HepG2 (cell line): ENCODE results near the gene DLEC1. TPM values are rescaled to one million over a fixed set of nuclear protein-coding genes. Genes with fewer than 3 reads are reported as not detected.

Source experiments
- ATAC-seq: fragments of 200-7000 bp; cut with Tn5 transposase; 3 replicates; pipeline ENCODE4 v1.9.1; 2020; ENCODE audit warnings: mild to moderate bottlenecking, moderate library complexity
- Bru-seq: library from RNA; stranded (reverse); fragments of 400-500 nt; gene quantifications from one replicate; lab custom pipeline; 2021; lab: Mats Ljungman, UMichigan
- BruChase-seq, 2 experiments: library from RNA; stranded (reverse); fragments of 400-500 nt; gene quantifications; one replicate each; lab custom pipeline; 2021; lab: Mats Ljungman, UMichigan
- BruUV-seq: library from RNA; stranded (reverse); fragments of 400-500 nt; replicated peaks from 2 replicates; lab custom pipeline; 2021; lab: Mats Ljungman, UMichigan
- CTCF ChIA-PET: fragments of 300-600 bp; formaldehyde crosslinking; extraction: SDS; loops from one replicate; lab custom pipeline; 2021; ENCODE audit warnings: low total read pairs, inconsistent platforms, low intra/inter-chr PET ratio; lab: Yijun Ruan, JAX
- POLR2A ChIA-PET: fragments of 350-600 bp; sonication (Branson Sonifier 250); formaldehyde crosslinking; loops from one replicate; lab custom pipeline; 2020; ENCODE audit warnings: antibody characterized with exemption, inconsistent platforms; lab: Yijun Ruan, JAX
- DNase-seq: peaks from one replicate; pipeline ENCODE4 v3.0.0-alpha.2; 2015; ENCODE audit warnings: low spot score
- FAIRE-seq: peaks from 3 replicates; lab custom pipeline; 2011; peaks lifted over from hg19 to GRCh38; lab: Jason Lieb, UNC
- H2AFZ ChIP-seq: one replicate; pipeline ENCODE4 v1.6.1; 2011; ENCODE audit warnings: low read length, inconsistent platforms
- H3K27ac ChIP-seq: fragments of 300-600 bp; 3 replicates; pipeline ENCODE4 v1.8.0; 2011; ENCODE audit warnings: mixed run types, mild to moderate bottlenecking, mixed read lengths, low read length, inconsistent platforms; ENCODE audit not compliant: insufficient read depth; ENCODE audit errors: extremely low read length
- H3K27me3 ChIP-seq, 2 experiments: fragments of 200-600 bp in 1 of 2; 2 replicates in 1 of 2; 3 replicates in 1 of 2; pipeline versions ENCODE4 v1.6.0 to v1.8.0; 2011; ENCODE audit warnings: low read length in 2 of 2, mild to moderate bottlenecking in 2 of 2, moderate library complexity in 2 of 2, inconsistent platforms in 1 of 2; ENCODE audit not compliant: insufficient read depth in 2 of 2, control insufficient read depth in 1 of 2
- H3K36me3 ChIP-seq, 2 experiments: fragments of 200-600 bp in 1 of 2; replicated peaks in 1 of 2; 2 replicates in 1 of 2; 3 replicates in 1 of 2; pipeline versions ENCODE4 v1.5.1 to v1.8.0; 2011; ENCODE audit warnings: low read length in 2 of 2, inconsistent platforms in 1 of 2; ENCODE audit not compliant: insufficient read depth in 2 of 2, control insufficient read depth in 1 of 2
- H3K4me1 ChIP-seq: 2 replicates; pipeline ENCODE4 v1.5.1; 2012; ENCODE audit warnings: low read length, inconsistent platforms; ENCODE audit not compliant: insufficient read depth
- H3K4me2 ChIP-seq: 2 replicates; pipeline ENCODE4 v1.6.0; 2011; ENCODE audit warnings: low read depth, low read length, inconsistent platforms
- H3K4me3 ChIP-seq, 3 experiments: fragments of 200-600 bp in 1 of 3; sonication (generic), shearing (Covaris generic) in 1 of 3; replicated peaks in 1 of 3; 2 replicates each; pipeline ENCODE4 v1.5.1; 2011 to 2016; ENCODE audit warnings: low read length in 3 of 3, inconsistent platforms in 2 of 3, low read depth in 2 of 3, mild to moderate bottlenecking in 2 of 3, control low read depth in 1 of 3, mixed read lengths in 1 of 3; ENCODE audit not compliant: insufficient read depth in 1 of 3
- H3K79me2 ChIP-seq: one replicate; pipeline ENCODE4 v1.6.1; 2011; ENCODE audit warnings: low read length, inconsistent platforms; ENCODE audit not compliant: insufficient read depth
- H3K9ac ChIP-seq: 2 replicates; pipeline ENCODE4 v1.6.0; 2011; ENCODE audit warnings: mild to moderate bottlenecking, low read depth, low read length, inconsistent platforms; ENCODE audit not compliant: insufficient read depth
- H3K9me3 ChIP-seq: 2 replicates; pipeline ENCODE4 v1.5.1; 2012; ENCODE audit warnings: mild to moderate bottlenecking, low read length
- H4K20me1 ChIP-seq: 2 replicates; pipeline ENCODE4 v1.6.0; 2011; ENCODE audit warnings: inconsistent platforms, mild to moderate bottlenecking, low read length, moderate library complexity; ENCODE audit not compliant: insufficient read depth
- RBFOX2 ChIP-seq: fragments of 200-400 bp; formaldehyde crosslinking; IDR thresholded peaks from 2 replicates; pipeline ENCODE4 v1.6.1; 2017; ENCODE audit warnings: low read depth, mild to moderate bottlenecking, low read length
- ZNF672 ChIP-seq: sonication (generic); formaldehyde crosslinking; IDR thresholded peaks from 2 replicates; pipeline ENCODE4 v1.8.1; 2022; ENCODE audit warnings: missing genetic modification reagents
- ZNF792 ChIP-seq: IDR thresholded peaks from 2 replicates; pipeline ENCODE4 v1.6.1; 2016
- WGBS: methylation state at CpG from one replicate; pipeline ENCODE4 v1.1.6; 2017; ENCODE audit warnings: low lambda C conversion rate; 5-methylcytosine and 5-hydroxymethylcytosine counted together
- in situ Hi-C: cut with HindIII; loops from 2 replicates; pipeline ENCODE4 v1.10.0; 2017; ENCODE audit warnings: low pct_unique_long_range_greater_than_20kb; ENCODE audit not compliant: extremely low pct_ligation_motif_present
- intact Hi-C: fragments of 100-400 bp; cut with micrococcal nuclease; formaldehyde crosslinking; loops from one replicate; pipeline ENCODE4 v1.10.0; 2022; ENCODE audit not compliant: unreplicated experiment
- long read RNA-seq, 2 experiments: library from RNA in 1 of 2; library from polyadenylated mRNA in 1 of 2; stranded (forward) in 1 of 2; unstranded in 1 of 2; transcript quantifications; one replicate each; pipeline ENCODE4 v2.0.0, GENCODE V29; 2019 to 2022
- polyA minus RNA-seq, 3 experiments: library from RNA; depleted of rRNA, polyadenylated mRNA; stranded (reverse); fragments of >200 nt; gene quantifications; 2 replicates each; pipeline ENCODE4 v1.2.3, GENCODE V29; 2011; ENCODE audit warnings: low replicate concordance in 1 of 3
- polyA plus RNA-seq, 8 experiments: library from polyadenylated mRNA; depleted of rRNA in 3 of 8; stranded (reverse) in 7 of 8; unstranded in 1 of 8; fragments of >200 nt; fragmentation: Illumina TruSeq in 4 of 8; extraction: Trizol in 4 of 8; gene quantifications; 2 replicates each; pipeline versions ENCODE4 v1.2.1 to v1.2.3, GENCODE V29; 2011 to 2016; ENCODE audit warnings: low read depth in 4 of 8, missing spikeins in 1 of 8, mixed read lengths in 1 of 8; ENCODE audit not compliant: insufficient read depth in 1 of 8
- total RNA-seq, 5 experiments: library from RNA; depleted of rRNA; stranded (reverse); fragments of >200 nt; fragmentation: Illumina TruSeq; extraction: Trizol; gene quantifications; 2 replicates each; pipeline ENCODE4 v1.2.3, GENCODE V29; 2016; ENCODE audit warnings: low read depth in 1 of 5
- TF ChIP-seq, protein P1 (sequence below): sonication (generic); formaldehyde crosslinking; IDR thresholded peaks from 2 replicates; pipeline ENCODE4 v1.4.0; 2020; ENCODE audit warnings: missing genetic modification reagents, borderline replicate concordance

Gene DLEC1, protein sequence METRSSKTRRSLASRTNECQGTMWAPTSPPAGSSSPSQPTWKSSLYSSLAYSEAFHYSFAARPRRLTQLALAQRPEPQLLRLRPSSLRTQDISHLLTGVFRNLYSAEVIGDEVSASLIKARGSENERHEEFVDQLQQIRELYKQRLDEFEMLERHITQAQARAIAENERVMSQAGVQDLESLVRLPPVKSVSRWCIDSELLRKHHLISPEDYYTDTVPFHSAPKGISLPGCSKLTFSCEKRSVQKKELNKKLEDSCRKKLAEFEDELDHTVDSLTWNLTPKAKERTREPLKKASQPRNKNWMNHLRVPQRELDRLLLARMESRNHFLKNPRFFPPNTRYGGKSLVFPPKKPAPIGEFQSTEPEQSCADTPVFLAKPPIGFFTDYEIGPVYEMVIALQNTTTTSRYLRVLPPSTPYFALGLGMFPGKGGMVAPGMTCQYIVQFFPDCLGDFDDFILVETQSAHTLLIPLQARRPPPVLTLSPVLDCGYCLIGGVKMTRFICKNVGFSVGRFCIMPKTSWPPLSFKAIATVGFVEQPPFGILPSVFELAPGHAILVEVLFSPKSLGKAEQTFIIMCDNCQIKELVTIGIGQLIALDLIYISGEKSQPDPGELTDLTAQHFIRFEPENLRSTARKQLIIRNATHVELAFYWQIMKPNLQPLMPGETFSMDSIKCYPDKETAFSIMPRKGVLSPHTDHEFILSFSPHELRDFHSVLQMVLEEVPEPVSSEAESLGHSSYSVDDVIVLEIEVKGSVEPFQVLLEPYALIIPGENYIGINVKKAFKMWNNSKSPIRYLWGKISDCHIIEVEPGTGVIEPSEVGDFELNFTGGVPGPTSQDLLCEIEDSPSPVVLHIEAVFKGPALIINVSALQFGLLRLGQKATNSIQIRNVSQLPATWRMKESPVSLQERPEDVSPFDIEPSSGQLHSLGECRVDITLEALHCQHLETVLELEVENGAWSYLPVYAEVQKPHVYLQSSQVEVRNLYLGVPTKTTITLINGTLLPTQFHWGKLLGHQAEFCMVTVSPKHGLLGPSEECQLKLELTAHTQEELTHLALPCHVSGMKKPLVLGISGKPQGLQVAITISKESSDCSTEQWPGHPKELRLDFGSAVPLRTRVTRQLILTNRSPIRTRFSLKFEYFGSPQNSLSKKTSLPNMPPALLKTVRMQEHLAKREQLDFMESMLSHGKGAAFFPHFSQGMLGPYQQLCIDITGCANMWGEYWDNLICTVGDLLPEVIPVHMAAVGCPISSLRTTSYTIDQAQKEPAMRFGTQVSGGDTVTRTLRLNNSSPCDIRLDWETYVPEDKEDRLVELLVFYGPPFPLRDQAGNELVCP (N-terminal part only)
- not detected in 2 replicates for total RNA-seq (2016; rRNA removed; fragmentation: Illumina TruSeq; extraction: Trizol)
- not detected in 2 replicates for total RNA-seq (2016; cell fraction: cytosol; rRNA removed; fragmentation: Illumina TruSeq; extraction: Trizol; ENCODE audit: low read depth)
- not detected in 2 replicates for total RNA-seq (2016; cell fraction: insoluble cytoplasmic fraction; rRNA removed; fragmentation: Illumina TruSeq; extraction: Trizol)
- total RNA-seq (2016; cell fraction: membrane; rRNA removed; fragmentation: Illumina TruSeq; extraction: Trizol) = not detected in 2 replicates
- total RNA-seq (2016; cell fraction: nucleus; rRNA removed; fragmentation: Illumina TruSeq; extraction: Trizol) = not detected in 2 replicates
- polyA plus RNA-seq (2011; rRNA removed) = 0.09 and 0.13 TPM in 2 replicates
- 0.01 TPM in 1 of 2 replicates, not detected in the other for polyA plus RNA-seq (2011; cell fraction: cytosol; rRNA removed)
- polyA plus RNA-seq (2011; cell fraction: nucleus; rRNA removed) = 0.56 and 0.99 TPM in 2 replicates
- 0.47 and 0.54 TPM in 2 replicates for polyA plus RNA-seq (2012)
- not detected in 2 replicates for polyA plus RNA-seq (2016; cell fraction: cytosol; fragmentation: Illumina TruSeq; extraction: Trizol; ENCODE audit: low read depth)
- polyA plus RNA-seq (2016; cell fraction: insoluble cytoplasmic fraction; fragmentation: Illumina TruSeq; extraction: Trizol; ENCODE audit: low read depth) = not detected in 2 replicates
- polyA plus RNA-seq (2016; cell fraction: membrane; fragmentation: Illumina TruSeq; extraction: Trizol; ENCODE audit: low read depth) = not detected in 2 replicates
- not detected in 2 replicates for polyA plus RNA-seq (2016; cell fraction: nucleus; fragmentation: Illumina TruSeq; extraction: Trizol; ENCODE audit: insufficient read depth, low read depth)
- polyA minus RNA-seq (2011; rRNA and poly(A)+ RNA removed; ENCODE audit: low replicate concordance) = 0.40 TPM in 1 of 2 replicates, not detected in the other
- not detected in 2 replicates for polyA minus RNA-seq (2011; cell fraction: cytosol; rRNA and poly(A)+ RNA removed)
- 0.77 and 0.99 TPM in 2 replicates for polyA minus RNA-seq (2011; cell fraction: nucleus; rRNA and poly(A)+ RNA removed)
- Bru-seq, nascent RNA = percentile 11 among the genes with signal in this experiment
- BruChase-seq, experiment 1, labeled RNA remaining after a 6-hour chase = percentile 11 among the genes with signal in this experiment
- BruChase-seq, experiment 2, labeled RNA remaining after a 2-hour chase = percentile 11 among the genes with signal in this experiment
- long read RNA-seq, experiment 1 = 0 reads
- long read RNA-seq, experiment 2 = 0 reads

GRCh38 chr3:38039101-38039898 lies at the start of gene DLEC1:
DLEC1 (plus strand) TSS chr3:38039208; CDS start chr3:38039226, 18 bp downstream.
- DNase-seq = no peak
- in situ Hi-C loops = no loop called here
- CTCF ChIA-PET = no interaction called here

More at GRCh38 chr3:38039101-38039898, at the start of gene DLEC1:
- POLR2A ChIA-PET = no interaction called here
- Histone ChIP-seq H3K27me3 (peaks cover 3 to 28% of the 10 kb centered on the region in 2 experiments; a peak in 3 of 5 replicates), H3K4me2 (no peak within 1 kb of the TSS), H3K36me3 (no peaks in the 10 kb centered on the region), H3K79me2 (no peaks in the 10 kb centered on the region), H3K9ac (no peak within 1 kb of the TSS), H2AFZ (no peak within 1 kb of the TSS)
- BruUV-seq = no TSS peak
- intact Hi-C loops = no loop called here
- no peak for FAIRE-seq
- TF ChIP-seq ZNF792 (CRISPR knock-in tag) = no peak
- TF ChIP-seq, protein P1, sequence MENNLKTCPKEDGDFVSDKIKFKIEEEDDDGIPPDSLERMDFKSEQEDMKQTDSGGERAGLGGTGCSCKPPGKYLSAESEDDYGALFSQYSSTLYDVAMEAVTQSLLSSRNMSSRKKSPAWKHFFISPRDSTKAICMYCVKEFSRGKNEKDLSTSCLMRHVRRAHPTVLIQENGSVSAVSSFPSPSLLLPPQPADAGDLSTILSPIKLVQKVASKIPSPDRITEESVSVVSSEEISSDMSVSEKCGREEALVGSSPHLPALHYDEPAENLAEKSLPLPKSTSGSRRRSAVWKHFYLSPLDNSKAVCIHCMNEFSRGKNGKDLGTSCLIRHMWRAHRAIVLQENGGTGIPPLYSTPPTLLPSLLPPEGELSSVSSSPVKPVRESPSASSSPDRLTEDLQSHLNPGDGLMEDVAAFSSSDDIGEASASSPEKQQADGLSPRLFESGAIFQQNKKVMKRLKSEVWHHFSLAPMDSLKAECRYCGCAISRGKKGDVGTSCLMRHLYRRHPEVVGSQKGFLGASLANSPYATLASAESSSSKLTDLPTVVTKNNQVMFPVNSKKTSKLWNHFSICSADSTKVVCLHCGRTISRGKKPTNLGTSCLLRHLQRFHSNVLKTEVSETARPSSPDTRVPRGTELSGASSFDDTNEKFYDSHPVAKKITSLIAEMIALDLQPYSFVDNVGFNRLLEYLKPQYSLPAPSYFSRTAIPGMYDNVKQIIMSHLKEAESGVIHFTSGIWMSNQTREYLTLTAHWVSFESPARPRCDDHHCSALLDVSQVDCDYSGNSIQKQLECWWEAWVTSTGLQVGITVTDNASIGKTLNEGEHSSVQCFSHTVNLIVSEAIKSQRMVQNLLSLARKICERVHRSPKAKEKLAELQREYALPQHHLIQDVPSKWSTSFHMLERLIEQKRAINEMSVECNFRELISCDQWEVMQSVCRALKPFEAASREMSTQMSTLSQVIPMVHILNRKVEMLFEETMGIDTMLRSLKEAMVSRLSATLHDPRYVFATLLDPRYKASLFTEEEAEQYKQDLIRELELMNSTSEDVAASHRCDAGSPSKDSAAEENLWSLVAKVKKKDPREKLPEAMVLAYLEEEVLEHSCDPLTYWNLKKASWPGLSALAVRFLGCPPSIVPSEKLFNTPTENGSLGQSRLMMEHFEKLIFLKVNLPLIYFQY (CRISPR knock-in tag) = no peak
- no peak for TF ChIP-seq ZNF672 (CRISPR knock-in tag)
- no peak for TF ChIP-seq RBFOX2
- TF ChIP-seq, all 625 proteins: peak for 0
- Histone ChIP-seq H4K20me1 (no peaks in the 10 kb centered on the region), H3K9me3 (no peaks in the 10 kb centered on the region), H3K4me1 (no peaks in the 10 kb centered on the region), H3K4me3 (no peak within 1 kb of the TSS), H3K27ac (no peak within 1 kb of the TSS)
- 76% methylated on average over 63 of the region's 67 CpGs for WGBS
- no peak for ATAC-seq
